HepG2 (cell line): ENCODE results near the gene HELZ. TPM values are rescaled to one million over a fixed set of nuclear protein-coding genes. Genes with fewer than 3 reads are reported as not detected.

Source experiments
- ATF7 ChIP-seq, 2 experiments: fragments of 450-650 bp in 1 of 2; sonication (generic) in 1 of 2; formaldehyde crosslinking in 1 of 2; IDR thresholded peaks; 2 replicates each; pipeline versions ENCODE4 v1.4.0 to v1.6.1; 2016 to 2020; ENCODE audit warnings: antibody characterized with exemption in 1 of 2, mild to moderate bottlenecking in 1 of 2, missing genetic modification reagents in 1 of 2
- CC2D1A ChIP-seq: sonication (generic); formaldehyde crosslinking; IDR thresholded peaks from 2 replicates; pipeline ENCODE4 v1.8.1; 2023; ENCODE audit warnings: mild to moderate bottlenecking, missing genetic modification reagents
- CENPX ChIP-seq: sonication (generic); formaldehyde crosslinking; IDR thresholded peaks from 2 replicates; pipeline ENCODE4 v1.9.0; 2021; ENCODE audit warnings: mild to moderate bottlenecking, missing genetic modification reagents, moderate library complexity
- ETS1 ChIP-seq: sonication (generic); formaldehyde crosslinking; IDR thresholded peaks from 2 replicates; pipeline ENCODE4 v1.4.0; 2020; ENCODE audit warnings: missing genetic modification reagents
- FOSL1 ChIP-seq: sonication (generic); formaldehyde crosslinking; IDR thresholded peaks from 2 replicates; pipeline ENCODE4 v1.9.0; 2021; ENCODE audit warnings: missing genetic modification reagents, borderline replicate concordance
- LCORL ChIP-seq, 2 experiments: fragments of 450-650 bp in 1 of 2; sonication (generic) in 1 of 2; formaldehyde crosslinking in 1 of 2; IDR thresholded peaks; 2 replicates each; pipeline versions ENCODE4 v1.5.0 to v1.6.1; 2017 to 2020; ENCODE audit warnings: antibody characterized with exemption in 1 of 2, missing genetic modification reagents in 1 of 2
- NFKB2 ChIP-seq: sonication (generic); formaldehyde crosslinking; IDR thresholded peaks from 2 replicates; pipeline ENCODE4 v1.4.0; 2020; ENCODE audit warnings: missing genetic modification reagents, borderline replicate concordance
- NFRKB ChIP-seq: fragments of 450-650 bp; IDR thresholded peaks from 2 replicates; pipeline ENCODE4 v1.6.1; 2017
- RAD21 ChIP-seq: fragments of 450-650 bp; formaldehyde crosslinking; IDR thresholded peaks from 2 replicates; pipeline ENCODE4 v1.5.0; 2020; ENCODE audit warnings: mild to moderate bottlenecking
- SIN3A ChIP-seq: IDR thresholded peaks from 2 replicates; pipeline ENCODE4 v1.6.1; 2011; ENCODE audit warnings: low read depth, mild to moderate bottlenecking, control low read depth, low read length, borderline replicate concordance
- SIX4 ChIP-seq: sonication (generic); formaldehyde crosslinking; IDR thresholded peaks from 2 replicates; pipeline ENCODE4 v1.4.0; 2020; ENCODE audit warnings: missing genetic modification reagents
- XBP1 ChIP-seq: sonication (generic); formaldehyde crosslinking; IDR thresholded peaks from 2 replicates; pipeline ENCODE4 v1.5.0; 2020; ENCODE audit warnings: missing genetic modification reagents
- ZFY ChIP-seq: sonication (generic); formaldehyde crosslinking; IDR thresholded peaks from 2 replicates; pipeline ENCODE4 v1.4.0; 2020; ENCODE audit warnings: missing genetic modification reagents
- ZNF557 ChIP-seq: sonication (generic); formaldehyde crosslinking; IDR thresholded peaks from 2 replicates; pipeline ENCODE4 v1.4.0; 2020; ENCODE audit warnings: missing genetic modification reagents
- ZNF615 ChIP-seq: sonication (generic); formaldehyde crosslinking; IDR thresholded peaks from 2 replicates; pipeline ENCODE4 v1.5.0; 2020; ENCODE audit warnings: mild to moderate bottlenecking, missing genetic modification reagents, borderline replicate concordance
- ZNF652 ChIP-seq: IDR thresholded peaks from 2 replicates; pipeline ENCODE4 v1.6.1; 2016; ENCODE audit warnings: low read depth, borderline replicate concordance
- polyA plus RNA-seq, 8 experiments: library from polyadenylated mRNA; depleted of rRNA in 3 of 8; stranded (reverse) in 7 of 8; unstranded in 1 of 8; fragments of >200 nt; fragmentation: Illumina TruSeq in 4 of 8; extraction: Trizol in 4 of 8; gene quantifications; 2 replicates each; pipeline versions ENCODE4 v1.2.1 to v1.2.3, GENCODE V29; 2011 to 2016; ENCODE audit warnings: low read depth in 4 of 8, missing spikeins in 1 of 8, mixed read lengths in 1 of 8; ENCODE audit not compliant: insufficient read depth in 1 of 8
- total RNA-seq, 5 experiments: library from RNA; depleted of rRNA; stranded (reverse); fragments of >200 nt; fragmentation: Illumina TruSeq; extraction: Trizol; gene quantifications; 2 replicates each; pipeline ENCODE4 v1.2.3, GENCODE V29; 2016; ENCODE audit warnings: low read depth in 1 of 5
- TF ChIP-seq, protein P1 (sequence below): IDR thresholded peaks from 2 replicates; pipeline ENCODE4 v1.6.1; 2012; ENCODE audit warnings: inconsistent platforms
- TF ChIP-seq, protein P2 (sequence below): IDR thresholded peaks from 2 replicates; pipeline ENCODE4 v1.6.1; 2016; ENCODE audit warnings: missing biosample characterization, missing genetic modification reagents, low read depth
- TF ChIP-seq, protein P3 (sequence below): sonication (generic); formaldehyde crosslinking; IDR thresholded peaks from 2 replicates; pipeline ENCODE4 v1.4.0; 2020; ENCODE audit warnings: mild to moderate bottlenecking, low read depth, missing genetic modification reagents
- TF ChIP-seq, protein P4 (sequence below): sonication (generic); formaldehyde crosslinking; IDR thresholded peaks from 2 replicates; pipeline ENCODE4 v1.4.0; 2020; ENCODE audit warnings: low read depth, mild to moderate bottlenecking, missing genetic modification reagents
- TF ChIP-seq, protein P5 (sequence below): sonication (generic); formaldehyde crosslinking; IDR thresholded peaks from 2 replicates; pipeline ENCODE4 v1.8.0; 2022; ENCODE audit warnings: mild to moderate bottlenecking, missing genetic modification reagents, moderate library complexity

Gene HELZ
- total and polyA plus RNA-seq, 2 of the 13 experiments (the other 11 are each of a cell fraction or from before 2014, with no cell fraction given), result 35.3 to 52.4 TPM

- TF ChIP-seq ZNF557 (CRISPR knock-in tag), result no peak
- no peak for TF ChIP-seq SIN3A
- no peak for TF ChIP-seq ZNF615 (CRISPR knock-in tag)
- no peak for TF ChIP-seq FOSL1 (CRISPR knock-in tag)
- TF ChIP-seq, protein P1, sequence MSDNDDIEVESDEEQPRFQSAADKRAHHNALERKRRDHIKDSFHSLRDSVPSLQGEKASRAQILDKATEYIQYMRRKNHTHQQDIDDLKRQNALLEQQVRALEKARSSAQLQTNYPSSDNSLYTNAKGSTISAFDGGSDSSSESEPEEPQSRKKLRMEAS, result no peak; the same call in 1 of the 2 replicates
- TF ChIP-seq, protein P2, sequence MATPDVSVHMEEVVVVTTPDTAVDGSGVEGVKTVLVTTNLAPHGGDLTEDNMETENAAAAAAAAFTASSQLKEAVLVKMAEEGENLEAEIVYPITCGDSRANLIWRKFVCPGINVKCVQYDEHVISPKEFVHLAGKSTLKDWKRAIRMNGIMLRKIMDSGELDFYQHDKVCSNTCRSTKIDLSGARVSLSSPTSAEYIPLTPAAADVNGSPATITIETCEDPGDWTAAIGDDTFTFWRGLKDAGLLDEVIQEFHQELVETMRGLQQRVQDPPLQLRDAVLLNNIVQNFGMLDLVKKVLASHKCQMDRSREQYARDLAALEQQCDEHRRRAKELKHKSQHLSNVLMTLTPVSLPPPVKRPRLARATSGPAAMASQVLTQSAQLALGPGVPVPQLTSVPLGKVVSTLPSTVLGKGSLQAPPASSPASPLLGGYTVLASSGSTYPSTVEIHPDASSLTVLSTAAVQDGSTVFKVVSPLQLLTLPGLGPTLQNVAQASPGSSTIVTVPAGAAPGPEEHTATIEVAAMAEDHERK (CRISPR knock-in tag), result no peak
- TF ChIP-seq, protein P3, sequence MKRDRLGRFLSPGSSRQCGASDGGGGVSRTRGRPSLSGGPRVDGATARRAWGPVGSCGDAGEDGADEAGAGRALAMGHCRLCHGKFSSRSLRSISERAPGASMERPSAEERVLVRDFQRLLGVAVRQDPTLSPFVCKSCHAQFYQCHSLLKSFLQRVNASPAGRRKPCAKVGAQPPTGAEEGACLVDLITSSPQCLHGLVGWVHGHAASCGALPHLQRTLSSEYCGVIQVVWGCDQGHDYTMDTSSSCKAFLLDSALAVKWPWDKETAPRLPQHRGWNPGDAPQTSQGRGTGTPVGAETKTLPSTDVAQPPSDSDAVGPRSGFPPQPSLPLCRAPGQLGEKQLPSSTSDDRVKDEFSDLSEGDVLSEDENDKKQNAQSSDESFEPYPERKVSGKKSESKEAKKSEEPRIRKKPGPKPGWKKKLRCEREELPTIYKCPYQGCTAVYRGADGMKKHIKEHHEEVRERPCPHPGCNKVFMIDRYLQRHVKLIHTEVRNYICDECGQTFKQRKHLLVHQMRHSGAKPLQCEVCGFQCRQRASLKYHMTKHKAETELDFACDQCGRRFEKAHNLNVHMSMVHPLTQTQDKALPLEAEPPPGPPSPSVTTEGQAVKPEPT (CRISPR knock-in tag), result no peak
- no peak for TF ChIP-seq NFRKB
- no peak for TF ChIP-seq ZNF652 (CRISPR knock-in tag)
- TF ChIP-seq XBP1 (CRISPR knock-in tag), result no peak
- no peak for TF ChIP-seq ETS1 (CRISPR knock-in tag)
- no peak for TF ChIP-seq NFKB2 (CRISPR knock-in tag)
- no peak for TF ChIP-seq SIX4 (CRISPR knock-in tag)
- TF ChIP-seq CENPX (CRISPR knock-in tag), result no peak
- peak; percentile 93 for TF ChIP-seq RAD21 (CRISPR knock-in tag)
- TF ChIP-seq ZFY, result no peak; the same call in 1 of the 2 replicates
- TF ChIP-seq LCORL (IDR thresholded peaks at IDR 0.05), result no peak
- peak; percentile 69 for TF ChIP-seq LCORL (CRISPR knock-in tag; IDR thresholded peaks at IDR 0.05)
- TF ChIP-seq, protein P4, sequence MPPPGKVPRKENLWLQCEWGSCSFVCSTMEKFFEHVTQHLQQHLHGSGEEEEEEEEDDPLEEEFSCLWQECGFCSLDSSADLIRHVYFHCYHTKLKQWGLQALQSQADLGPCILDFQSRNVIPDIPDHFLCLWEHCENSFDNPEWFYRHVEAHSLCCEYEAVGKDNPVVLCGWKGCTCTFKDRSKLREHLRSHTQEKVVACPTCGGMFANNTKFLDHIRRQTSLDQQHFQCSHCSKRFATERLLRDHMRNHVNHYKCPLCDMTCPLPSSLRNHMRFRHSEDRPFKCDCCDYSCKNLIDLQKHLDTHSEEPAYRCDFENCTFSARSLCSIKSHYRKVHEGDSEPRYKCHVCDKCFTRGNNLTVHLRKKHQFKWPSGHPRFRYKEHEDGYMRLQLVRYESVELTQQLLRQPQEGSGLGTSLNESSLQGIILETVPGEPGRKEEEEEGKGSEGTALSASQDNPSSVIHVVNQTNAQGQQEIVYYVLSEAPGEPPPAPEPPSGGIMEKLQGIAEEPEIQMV (CRISPR knock-in tag), result peak; percentile 75; the same call in 1 of the 2 replicates
- TF ChIP-seq CC2D1A, result no peak
- TF ChIP-seq ATF7 (IDR thresholded peaks at IDR 0.05), result no peak
- no peak for TF ChIP-seq ATF7 (CRISPR knock-in tag; IDR thresholded peaks at IDR 0.05)
- TF ChIP-seq, protein P5, sequence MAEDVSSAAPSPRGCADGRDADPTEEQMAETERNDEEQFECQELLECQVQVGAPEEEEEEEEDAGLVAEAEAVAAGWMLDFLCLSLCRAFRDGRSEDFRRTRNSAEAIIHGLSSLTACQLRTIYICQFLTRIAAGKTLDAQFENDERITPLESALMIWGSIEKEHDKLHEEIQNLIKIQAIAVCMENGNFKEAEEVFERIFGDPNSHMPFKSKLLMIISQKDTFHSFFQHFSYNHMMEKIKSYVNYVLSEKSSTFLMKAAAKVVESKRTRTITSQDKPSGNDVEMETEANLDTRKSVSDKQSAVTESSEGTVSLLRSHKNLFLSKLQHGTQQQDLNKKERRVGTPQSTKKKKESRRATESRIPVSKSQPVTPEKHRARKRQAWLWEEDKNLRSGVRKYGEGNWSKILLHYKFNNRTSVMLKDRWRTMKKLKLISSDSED (CRISPR knock-in tag), result no peak
Observed at GRCh38 chr17:67293251-67294203, 48.5 kb upstream of the HELZ start (continued).
